ENCODE data around the gene COMP.

Gene COMP

DNA sequence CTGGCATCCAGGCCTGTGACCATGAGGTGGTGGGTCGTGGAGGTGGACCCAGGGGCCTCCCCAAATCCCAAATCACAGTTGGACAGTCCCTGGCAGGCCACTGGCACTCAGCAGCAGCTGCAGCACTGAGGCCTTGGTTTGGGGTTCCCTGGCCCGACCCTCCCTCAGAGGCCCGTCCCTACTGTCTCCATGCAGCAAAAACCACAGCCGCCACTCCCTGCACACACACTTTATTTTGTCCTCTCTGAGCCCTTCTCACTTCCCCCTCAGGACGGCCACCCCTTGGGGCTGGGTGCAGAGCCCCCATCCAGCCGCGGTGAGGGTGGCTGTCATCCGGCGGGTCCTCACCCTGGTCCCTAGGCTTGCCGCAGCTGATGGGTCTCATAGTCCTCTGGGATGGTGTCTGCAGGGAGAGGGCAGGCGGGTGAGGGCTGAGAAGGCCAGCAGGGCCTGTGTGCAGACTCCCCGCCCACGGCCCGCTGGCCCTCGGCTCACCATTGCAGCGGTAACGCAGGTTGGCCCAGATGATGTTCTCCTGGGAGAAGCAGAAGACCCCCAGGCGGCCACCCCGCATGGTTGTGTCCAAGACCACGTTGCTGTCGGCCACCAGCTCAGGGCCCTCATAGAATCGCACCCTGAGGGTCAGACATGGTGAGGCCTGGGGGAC, 8.4 kb downstream of the COMP start:
- TF ChIP-seq, protein P1, sequence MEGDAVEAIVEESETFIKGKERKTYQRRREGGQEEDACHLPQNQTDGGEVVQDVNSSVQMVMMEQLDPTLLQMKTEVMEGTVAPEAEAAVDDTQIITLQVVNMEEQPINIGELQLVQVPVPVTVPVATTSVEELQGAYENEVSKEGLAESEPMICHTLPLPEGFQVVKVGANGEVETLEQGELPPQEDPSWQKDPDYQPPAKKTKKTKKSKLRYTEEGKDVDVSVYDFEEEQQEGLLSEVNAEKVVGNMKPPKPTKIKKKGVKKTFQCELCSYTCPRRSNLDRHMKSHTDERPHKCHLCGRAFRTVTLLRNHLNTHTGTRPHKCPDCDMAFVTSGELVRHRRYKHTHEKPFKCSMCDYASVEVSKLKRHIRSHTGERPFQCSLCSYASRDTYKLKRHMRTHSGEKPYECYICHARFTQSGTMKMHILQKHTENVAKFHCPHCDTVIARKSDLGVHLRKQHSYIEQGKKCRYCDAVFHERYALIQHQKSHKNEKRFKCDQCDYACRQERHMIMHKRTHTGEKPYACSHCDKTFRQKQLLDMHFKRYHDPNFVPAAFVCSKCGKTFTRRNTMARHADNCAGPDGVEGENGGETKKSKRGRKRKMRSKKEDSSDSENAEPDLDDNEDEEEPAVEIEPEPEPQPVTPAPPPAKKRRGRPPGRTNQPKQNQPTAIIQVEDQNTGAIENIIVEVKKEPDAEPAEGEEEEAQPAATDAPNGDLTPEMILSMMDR (IDR thresholded peaks at IDR 0.05; ENCODE audit: low read depth, low read length, missing control alignments) = no peak
- Histone ChIP-seq H3K36me3 (replicated peaks) (no peaks in the 10 kb centered on the region), H3K27ac (no peak overlapping the region), H3K4me3 (ENCODE audit: low read depth, low read length) (no peak overlapping the region), H3K27me3 (replicated peaks) (peaks cover 19% of the 10 kb centered on the region)
- no peak for DNase-seq
- in situ Hi-C loops (cut with HindIII; ENCODE audit: low pct_ligation_motif_present, low sequenced_read_pairs) = no loop called here

DNA sequence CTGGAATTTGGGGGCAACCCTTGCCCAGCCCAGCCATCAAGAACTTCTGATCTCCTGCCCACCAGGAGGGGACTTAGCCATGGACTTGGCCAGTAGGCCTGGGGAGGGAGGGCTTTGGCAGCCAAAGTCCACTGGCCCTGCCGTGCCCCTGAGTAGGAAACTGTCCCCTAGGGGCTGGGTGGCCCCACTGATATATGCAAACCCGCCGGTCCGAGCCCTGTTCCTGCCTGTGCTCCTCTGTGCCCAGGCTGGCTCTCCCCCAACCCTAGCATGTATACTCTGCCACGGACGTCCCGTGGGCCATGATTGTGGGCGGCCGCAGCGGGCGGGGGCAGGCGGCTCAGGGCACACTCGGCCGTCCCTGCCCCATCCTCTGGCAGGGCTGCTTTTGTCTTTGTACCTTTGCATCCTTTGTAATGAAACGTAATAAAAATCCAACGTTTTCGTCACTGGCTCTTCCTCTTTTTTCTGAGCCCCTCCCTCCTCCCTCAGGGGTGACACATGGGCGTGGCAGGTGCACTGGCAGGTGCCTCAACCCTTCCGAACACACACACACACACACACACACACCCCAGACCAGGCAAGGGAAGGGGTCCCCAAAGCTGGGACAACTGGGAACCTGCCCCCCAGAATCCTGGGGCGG, 9.1 kb downstream of the COMP start:
- no peak for DNase-seq
- H3K4me3 ChIP-seq (ENCODE audit: low read depth, low read length) = no peak overlapping the region
- TF ChIP-seq, protein P1 (IDR thresholded peaks at IDR 0.05; ENCODE audit: low read depth, low read length, missing control alignments) = no peak
- in situ Hi-C loops (cut with HindIII; ENCODE audit: low pct_ligation_motif_present, low sequenced_read_pairs) = no loop called here
- H3K36me3 ChIP-seq (replicated peaks) = no peaks in the 10 kb centered on the region
- H3K27ac ChIP-seq = no peak overlapping the region
- peaks cover 13% of the 10 kb centered on the region for H3K27me3 ChIP-seq (replicated peaks)

DNA sequence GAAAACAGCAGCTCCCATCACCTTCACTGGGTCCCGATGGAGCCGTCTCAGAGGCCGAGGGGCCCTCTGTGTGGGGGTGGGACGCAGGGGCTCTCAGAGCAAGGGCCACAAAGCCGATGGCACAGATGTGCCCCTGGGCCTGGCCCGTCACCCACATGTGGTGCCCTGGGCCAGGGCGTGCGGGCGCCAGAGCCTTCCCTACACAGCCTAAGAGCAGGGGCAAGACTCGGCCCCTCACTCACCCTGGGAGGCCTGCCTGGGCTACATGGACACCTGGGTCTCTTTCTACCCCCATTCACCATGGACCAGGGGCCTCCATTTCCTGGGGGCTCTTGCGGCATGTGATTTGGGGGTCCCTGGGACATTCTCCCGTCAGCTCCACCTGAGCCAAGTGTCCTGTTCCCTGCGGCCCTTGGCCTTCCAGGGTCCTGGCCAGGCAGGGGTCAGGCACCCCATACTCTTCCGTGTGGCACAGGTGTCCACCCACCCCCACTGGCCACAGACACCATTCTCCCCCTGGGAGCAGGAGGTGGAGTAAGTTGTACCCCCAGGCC, 10.0 kb downstream of the COMP start:
- in situ Hi-C loops (cut with HindIII; ENCODE audit: low pct_ligation_motif_present, low sequenced_read_pairs) = no loop called here
- DNase-seq = no peak

DNA sequence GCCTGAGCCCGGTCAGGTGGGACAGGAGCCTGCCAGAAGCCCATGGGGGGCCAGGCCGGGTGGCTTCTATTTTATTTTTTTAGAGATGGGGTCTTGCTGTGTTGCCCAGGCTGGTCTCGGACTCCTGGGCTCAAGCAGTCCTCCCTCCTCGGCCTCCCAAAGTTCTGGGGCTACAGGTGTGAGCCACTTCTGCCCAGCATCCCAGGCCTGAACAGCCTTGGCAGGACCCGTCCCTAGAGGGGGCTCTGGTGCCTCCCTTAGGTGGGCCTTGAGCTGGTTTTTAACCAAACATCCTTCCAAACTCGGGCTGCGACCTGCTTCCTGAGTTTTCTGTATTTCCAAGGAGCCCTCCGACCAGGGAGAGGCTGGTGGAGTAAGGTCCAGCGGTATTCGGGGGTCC, 10.5 kb downstream of the COMP start:
- no peak overlapping the region for H3K4me3 ChIP-seq (ENCODE audit: low read depth, low read length)
- in situ Hi-C loops (cut with HindIII; ENCODE audit: low pct_ligation_motif_present, low sequenced_read_pairs) = no loop called here
- peaks cover 4% of the 10 kb centered on the region for H3K27me3 ChIP-seq (replicated peaks)
- no peak for DNase-seq
- H3K27ac ChIP-seq = no peak overlapping the region
- H3K36me3 ChIP-seq (replicated peaks) = no peaks in the 10 kb centered on the region
- TF ChIP-seq, protein P1 (IDR thresholded peaks at IDR 0.05; ENCODE audit: low read depth, low read length, missing control alignments) = peak; percentile 32

More for the DNA sequence above, 10.0 kb downstream of the COMP start:
- H3K27ac ChIP-seq = no peak overlapping the region
- H3K36me3 ChIP-seq (replicated peaks) = no peaks in the 10 kb centered on the region
- H3K4me3 ChIP-seq (ENCODE audit: low read depth, low read length) = no peak overlapping the region
- TF ChIP-seq, protein P1 (IDR thresholded peaks at IDR 0.05; ENCODE audit: low read depth, low read length, missing control alignments) = no peak
- H3K27me3 ChIP-seq (replicated peaks) = peaks cover 6% of the 10 kb centered on the region

DNA sequence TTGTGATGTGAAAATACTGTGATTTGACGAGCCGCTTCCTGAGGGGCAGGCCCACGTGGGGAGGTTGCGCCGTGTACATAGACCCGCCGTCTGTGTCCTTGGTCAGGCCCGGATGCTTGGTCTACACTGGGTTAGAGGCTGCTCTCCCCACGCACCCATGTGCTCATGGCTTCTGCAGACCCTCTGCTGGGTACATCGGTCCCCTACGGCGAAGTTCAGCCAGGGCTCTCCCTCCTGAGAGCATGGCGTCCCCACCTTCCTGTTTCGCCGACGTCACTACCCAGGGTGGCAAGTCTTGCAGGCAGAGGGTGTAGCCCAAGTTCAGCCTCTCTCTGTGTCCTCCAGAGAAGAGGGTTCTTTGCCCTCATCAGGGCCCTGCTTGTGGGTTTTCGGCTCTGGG, 11.0 kb downstream of the COMP start:
- H3K4me3 ChIP-seq (ENCODE audit: low read depth, low read length) = no peak overlapping the region
- in situ Hi-C loops (cut with HindIII; ENCODE audit: low pct_ligation_motif_present, low sequenced_read_pairs) = no loop called here
- H3K27ac ChIP-seq = no peak overlapping the region
- H3K36me3 ChIP-seq (replicated peaks) = no peaks in the 10 kb centered on the region
- DNase-seq = no peak
- TF ChIP-seq, protein P1 (IDR thresholded peaks at IDR 0.05; ENCODE audit: low read depth, low read length, missing control alignments) = no peak
- peaks cover 4% of the 10 kb centered on the region for H3K27me3 ChIP-seq (replicated peaks)
